HCT116 (cell line): Measurements from ENCODE around the gene IL22RA2. TPM values are rescaled to one million over a fixed set of nuclear protein-coding genes. Genes with fewer than 3 reads are reported as not detected.

Experiments used
- ATAC-seq: fragments of 200-7000 bp; cut with Tn5 transposase; 2 replicates; pipeline ENCODE4 v1.9.1; 2020; ENCODE audit warnings: mild to moderate bottlenecking, moderate library complexity
- BruUV-seq: library from RNA; stranded (reverse); fragments of 400-500 nt; replicated peaks from 2 replicates; lab custom pipeline; 2021; lab: Mats Ljungman, UMichigan
- CTCF ChIA-PET: fragments of 300-600 bp; sonication (Branson Sonifier 250); formaldehyde crosslinking; loops from one replicate; lab custom pipeline; 2021; ENCODE audit warnings: antibody characterized with exemption; lab: Charles Lee
- POLR2A ChIA-PET: fragments of 300-600, 350-600 bp; sonication (Branson Sonifier 250); formaldehyde crosslinking; loops from one replicate; lab custom pipeline; 2021; ENCODE audit warnings: antibody characterized with exemption; lab: Charles Lee
- RAD21 ChIA-PET, 2 experiments: fragments of 300-600 bp; sonication (Branson Sonifier 250); formaldehyde crosslinking; loops; one replicate each; lab custom pipeline; 2023; ENCODE audit warnings: low total read pairs in 2 of 2; ENCODE audit not compliant: uncharacterized antibody in 2 of 2, unreplicated experiment in 2 of 2, low non-redundant PET in 1 of 2; lab: Charles Lee
- DNase-seq: peaks from one replicate; pipeline ENCODE4 v3.0.0-alpha.2; 2010; ENCODE audit warnings: low read depth, low spot score
- H2AFZ ChIP-seq: fragments of 200-600 bp; shearing (Covaris generic), sonication (generic); 2 replicates; pipeline ENCODE4 v1.6.1; 2017; ENCODE audit warnings: low read depth, mixed run types, mixed read lengths, antibody characterized with exemption, low read length; ENCODE audit not compliant: poor library complexity, severe bottlenecking
- H3K27ac ChIP-seq: 2 replicates; pipeline ENCODE4 v1.5.1; 2012; ENCODE audit warnings: low read depth, low read length
- H3K27me3 ChIP-seq: fragments of 200-600 bp; sonication (generic); 2 replicates; pipeline ENCODE4 v1.6.1; 2016; ENCODE audit warnings: mixed run types, low read length, mixed read lengths; ENCODE audit not compliant: insufficient read depth
- H3K36me3 ChIP-seq, 2 experiments: fragments of 200-500 bp in 1 of 2; fragments of 200-600 bp in 1 of 2; sonication (Bioruptor generic) in 1 of 2; sonication (generic) in 1 of 2; 2 replicates each; pipeline versions ENCODE4 v1.5.1 to v1.6.1; 2014 to 2016; ENCODE audit warnings: low read length in 2 of 2, inconsistent platforms in 1 of 2, mixed read lengths in 1 of 2, mixed run types in 1 of 2; ENCODE audit not compliant: insufficient read depth in 2 of 2, control insufficient read depth in 1 of 2
- H3K4me1 ChIP-seq, 2 experiments: fragments of 200-600 bp in 1 of 2; sonication (generic) in 1 of 2; 2 replicates each; pipeline versions ENCODE4 v1.5.1 to v1.6.1; 2012 to 2017; ENCODE audit warnings: low read length in 2 of 2, inconsistent platforms in 1 of 2, mild to moderate bottlenecking in 1 of 2, mixed read lengths in 1 of 2, mixed run types in 1 of 2, moderate library complexity in 1 of 2; ENCODE audit not compliant: insufficient read depth in 2 of 2, control insufficient read depth in 1 of 2
- H3K4me2 ChIP-seq: fragments of 200-600 bp; sonication (generic); 2 replicates; pipeline ENCODE4 v1.6.1; 2017; ENCODE audit warnings: mixed run types, low read length, mixed read lengths
- H3K4me3 ChIP-seq, 2 experiments: fragments of 200-600 bp in 1 of 2; sonication (generic) in 1 of 2; replicated peaks in 1 of 2; 2 replicates each; pipeline ENCODE4 v1.5.1; 2011 to 2016; ENCODE audit warnings: low read length in 2 of 2, control low read depth in 1 of 2, low read depth in 1 of 2, mild to moderate bottlenecking in 1 of 2, mixed read lengths in 1 of 2, mixed run types in 1 of 2
- H3K79me2 ChIP-seq: fragments of 200-600 bp; sonication (generic); 2 replicates; pipeline ENCODE4 v1.6.1; 2017; ENCODE audit warnings: mild to moderate bottlenecking, mixed run types, low read length, moderate library complexity, mixed read lengths; ENCODE audit not compliant: insufficient read depth
- H3K9ac ChIP-seq: fragments of 200-600 bp; sonication (generic); 2 replicates; pipeline ENCODE4 v1.6.1; 2016; ENCODE audit warnings: low read length, mixed read lengths
- H3K9me2 ChIP-seq: fragments of 200-600 bp; sonication (generic), shearing (Covaris generic); 2 replicates; pipeline ENCODE4 v1.6.1; 2017; ENCODE audit warnings: mixed run types, mild to moderate bottlenecking, moderate library complexity; ENCODE audit not compliant: insufficient read depth
- H3K9me3 ChIP-seq, 2 experiments: fragments of 200-500 bp in 1 of 2; fragments of 200-600 bp in 1 of 2; sonication (Bioruptor generic) in 1 of 2; sonication (generic) in 1 of 2; 2 replicates each; pipeline ENCODE4 v1.6.1; 2014 to 2017; ENCODE audit warnings: low read length in 2 of 2, mixed read lengths in 2 of 2, inconsistent platforms in 1 of 2, low read depth in 1 of 2, mild to moderate bottlenecking in 1 of 2, mixed run types in 1 of 2, moderate library complexity in 1 of 2; ENCODE audit not compliant: control insufficient read depth in 1 of 2, insufficient read depth in 1 of 2
- H4K20me1 ChIP-seq: fragments of 200-600 bp; sonication (generic), shearing (Covaris generic); 2 replicates; pipeline ENCODE4 v1.6.1; 2017; ENCODE audit warnings: mixed run types, mild to moderate bottlenecking, moderate library complexity; ENCODE audit not compliant: insufficient read depth
- CBX3 ChIP-seq: IDR thresholded peaks from 2 replicates; pipeline ENCODE4 v1.6.1; 2012; ENCODE audit warnings: low read depth
- CEBPB ChIP-seq: IDR thresholded peaks from 2 replicates; pipeline ENCODE4 v1.6.1; 2012; ENCODE audit warnings: low read depth
- EGR1 ChIP-seq: IDR thresholded peaks from 2 replicates; pipeline ENCODE4 v1.6.1; 2012; ENCODE audit warnings: low read depth
- ELF1 ChIP-seq: IDR thresholded peaks from 2 replicates; pipeline ENCODE4 v1.6.1; 2012; ENCODE audit warnings: low read depth, borderline replicate concordance
- EZH2 ChIP-seq: fragments of 200-600 bp; sonication (generic); IDR thresholded peaks from 2 replicates; pipeline ENCODE4 v1.6.1; 2017; ENCODE audit warnings: antibody characterized with exemption, mixed run types
- EZH2phosphoT487 ChIP-seq: fragments of 200-600 bp; IDR thresholded peaks from 2 replicates; pipeline ENCODE4 v1.6.1; 2018; ENCODE audit warnings: antibody characterized with exemption, borderline replicate concordance
- RAD21 ChIP-seq: IDR thresholded peaks from 2 replicates; pipeline ENCODE4 v1.6.1; 2012; ENCODE audit warnings: low read depth, mild to moderate bottlenecking
- SIN3A ChIP-seq: IDR thresholded peaks from 2 replicates; pipeline ENCODE4 v1.6.1; 2012; ENCODE audit warnings: low read depth
- SP1 ChIP-seq: IDR thresholded peaks from 2 replicates; pipeline ENCODE4 v1.6.1; 2012; ENCODE audit warnings: low read depth
- SRF ChIP-seq: IDR thresholded peaks from 2 replicates; pipeline ENCODE4 v1.6.1; 2012; ENCODE audit warnings: low read depth
- TCF7L2 ChIP-seq: IDR thresholded peaks from 2 replicates; pipeline ENCODE4 v1.7.0; 2011; ENCODE audit warnings: borderline replicate concordance, inconsistent platforms; ENCODE audit not compliant: insufficient read depth, insufficient read length; ENCODE audit errors: extremely low read depth
- ZFX ChIP-seq: fragments of 450-650 bp; IDR thresholded peaks from 2 replicates; pipeline ENCODE4 v1.6.1; 2017
- ZNF274 ChIP-seq: fragments of 200-500 bp; sonication (Bioruptor generic); IDR thresholded peaks from 2 replicates; pipeline ENCODE4 v1.6.1; 2014; ENCODE audit warnings: mild to moderate bottlenecking, low read depth, low read length, inconsistent platforms
- intact Hi-C: fragments of 100-400 bp; cut with micrococcal nuclease; formaldehyde crosslinking; loops from 2 replicates; pipeline ENCODE4 v1.10.0; 2022
- total RNA-seq: library from RNA; stranded (reverse); gene quantifications from one replicate; pipeline ENCODE4 v1.2.1, GENCODE V29; 2021; ENCODE audit not compliant: unreplicated experiment
- TF ChIP-seq, protein P1 (sequence below): IDR thresholded peaks from 2 replicates; pipeline ENCODE4 v1.6.1; 2012
- TF ChIP-seq, protein P2 (sequence below), 3 experiments: fragments of 200-600 bp in 1 of 3; sonication (generic) in 1 of 3; IDR thresholded peaks in 2 of 3; conservative IDR thresholded peaks in 1 of 3; 2 replicates each; pipeline ENCODE4 v1.5.1; 2012 to 2017; ENCODE audit warnings: low read depth in 2 of 3, low read length in 2 of 3, antibody characterized with exemption in 1 of 3, borderline replicate concordance in 1 of 3, control low read depth in 1 of 3, mild to moderate bottlenecking in 1 of 3, mixed read lengths in 1 of 3, mixed run types in 1 of 3, moderate library complexity in 1 of 3; ENCODE audit not compliant: insufficient read depth in 1 of 3
- TF ChIP-seq, protein P3 (sequence below): IDR thresholded peaks from 2 replicates; pipeline ENCODE4 v1.6.1; 2011; ENCODE audit warnings: mild to moderate bottlenecking, low read length, moderate library complexity; ENCODE audit not compliant: insufficient replicate concordance; ENCODE audit errors: extremely low read depth

Gene IL22RA2
- total RNA-seq, 1 experiment from 2014 or later, result not detected

DNA sequence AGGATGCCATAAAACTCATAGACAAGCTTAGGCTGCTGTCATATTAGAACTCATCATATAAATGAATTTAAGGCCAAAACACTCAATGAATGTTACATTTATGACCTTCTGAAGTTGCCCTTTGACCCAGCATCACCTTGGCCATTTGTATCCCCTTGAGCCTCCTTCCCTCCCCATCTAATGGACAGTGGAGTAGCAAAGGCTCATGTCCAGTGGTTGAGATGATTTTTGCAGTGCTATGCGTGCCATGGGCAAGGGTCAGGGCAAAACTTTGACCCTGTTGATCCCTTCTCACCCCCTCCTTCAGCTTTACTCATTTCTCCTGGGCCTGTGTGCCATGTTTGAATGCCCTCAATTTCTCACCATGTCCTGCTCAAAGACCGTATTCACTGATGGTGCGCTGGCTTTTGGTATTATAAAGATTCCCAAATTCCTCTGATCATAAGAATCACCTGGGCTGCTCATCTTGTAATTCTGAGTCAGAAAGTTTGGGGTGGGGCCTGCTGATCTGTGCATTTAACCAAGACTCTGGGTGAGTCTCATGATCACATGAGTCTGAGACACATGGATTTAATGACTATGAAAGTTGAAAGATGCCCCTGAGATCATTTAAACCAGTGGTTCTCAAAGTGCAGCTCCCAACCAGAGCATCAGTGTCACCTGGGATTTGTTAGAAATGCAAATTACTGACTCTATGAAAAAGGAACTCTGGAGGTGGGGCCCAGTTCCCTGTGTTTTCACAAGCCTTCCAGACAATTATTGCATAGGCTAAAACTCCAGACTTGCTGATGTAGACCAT, 71.2 kb downstream of the IL22RA2 start:
- Histone ChIP-seq H3K9me2 (no peaks in the 10 kb centered on the region), H2AFZ (no peak overlapping the region), H3K9me3 (no peaks in the 10 kb centered on the region), H3K36me3 (no peaks in the 10 kb centered on the region), H3K4me3 (no peak overlapping the region), H3K4me2 (no peak overlapping the region), H3K79me2 (no peaks in the 10 kb centered on the region), H3K27me3 (no peaks in the 10 kb centered on the region), H3K4me1 (no peaks in the 10 kb centered on the region), H4K20me1 (no peaks in the 10 kb centered on the region), H3K27ac (no peak overlapping the region), H3K9ac (no peak overlapping the region)
- ATAC-seq, result no peak
- intact Hi-C loops, result no loop called here
- TF ChIP-seq CBX3 (no peak), SIN3A (no peak), SP1 (no peak), CEBPB (no peak), RAD21 (no peak), ZFX (no peak), EGR1 (no peak), SRF (no peak), TCF7L2 (no peak), EZH2phosphoT487 (no peak), ZNF274 (no peak), ELF1 (no peak), EZH2 (no peak)
- TF ChIP-seq, protein P1, sequence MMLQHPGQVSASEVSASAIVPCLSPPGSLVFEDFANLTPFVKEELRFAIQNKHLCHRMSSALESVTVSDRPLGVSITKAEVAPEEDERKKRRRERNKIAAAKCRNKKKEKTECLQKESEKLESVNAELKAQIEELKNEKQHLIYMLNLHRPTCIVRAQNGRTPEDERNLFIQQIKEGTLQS, result no peak
- TF ChIP-seq, protein P2, sequence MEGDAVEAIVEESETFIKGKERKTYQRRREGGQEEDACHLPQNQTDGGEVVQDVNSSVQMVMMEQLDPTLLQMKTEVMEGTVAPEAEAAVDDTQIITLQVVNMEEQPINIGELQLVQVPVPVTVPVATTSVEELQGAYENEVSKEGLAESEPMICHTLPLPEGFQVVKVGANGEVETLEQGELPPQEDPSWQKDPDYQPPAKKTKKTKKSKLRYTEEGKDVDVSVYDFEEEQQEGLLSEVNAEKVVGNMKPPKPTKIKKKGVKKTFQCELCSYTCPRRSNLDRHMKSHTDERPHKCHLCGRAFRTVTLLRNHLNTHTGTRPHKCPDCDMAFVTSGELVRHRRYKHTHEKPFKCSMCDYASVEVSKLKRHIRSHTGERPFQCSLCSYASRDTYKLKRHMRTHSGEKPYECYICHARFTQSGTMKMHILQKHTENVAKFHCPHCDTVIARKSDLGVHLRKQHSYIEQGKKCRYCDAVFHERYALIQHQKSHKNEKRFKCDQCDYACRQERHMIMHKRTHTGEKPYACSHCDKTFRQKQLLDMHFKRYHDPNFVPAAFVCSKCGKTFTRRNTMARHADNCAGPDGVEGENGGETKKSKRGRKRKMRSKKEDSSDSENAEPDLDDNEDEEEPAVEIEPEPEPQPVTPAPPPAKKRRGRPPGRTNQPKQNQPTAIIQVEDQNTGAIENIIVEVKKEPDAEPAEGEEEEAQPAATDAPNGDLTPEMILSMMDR (IDR thresholded peaks at IDR 0.05 in 2 of 3, conservative IDR thresholded peaks at IDR 0.05 in 1 of 3; ENCODE audit: borderline replicate concordance in 1 of 3, insufficient read depth in 1 of 3, low read depth in 2 of 3, low read length in 2 of 3), result no peak
- TF ChIP-seq, protein P3, sequence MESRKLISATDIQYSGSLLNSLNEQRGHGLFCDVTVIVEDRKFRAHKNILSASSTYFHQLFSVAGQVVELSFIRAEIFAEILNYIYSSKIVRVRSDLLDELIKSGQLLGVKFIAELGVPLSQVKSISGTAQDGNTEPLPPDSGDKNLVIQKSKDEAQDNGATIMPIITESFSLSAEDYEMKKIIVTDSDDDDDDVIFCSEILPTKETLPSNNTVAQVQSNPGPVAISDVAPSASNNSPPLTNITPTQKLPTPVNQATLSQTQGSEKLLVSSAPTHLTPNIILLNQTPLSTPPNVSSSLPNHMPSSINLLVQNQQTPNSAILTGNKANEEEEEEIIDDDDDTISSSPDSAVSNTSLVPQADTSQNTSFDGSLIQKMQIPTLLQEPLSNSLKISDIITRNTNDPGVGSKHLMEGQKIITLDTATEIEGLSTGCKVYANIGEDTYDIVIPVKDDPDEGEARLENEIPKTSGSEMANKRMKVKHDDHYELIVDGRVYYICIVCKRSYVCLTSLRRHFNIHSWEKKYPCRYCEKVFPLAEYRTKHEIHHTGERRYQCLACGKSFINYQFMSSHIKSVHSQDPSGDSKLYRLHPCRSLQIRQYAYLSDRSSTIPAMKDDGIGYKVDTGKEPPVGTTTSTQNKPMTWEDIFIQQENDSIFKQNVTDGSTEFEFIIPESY, result no peak
- no peak for DNase-seq
- ChIA-PET RAD21 (no interaction called here), POLR2A (no interaction called here), CTCF (no interaction called here)
- no TSS peak for BruUV-seq
